ENCODE measurements around the gene SYT1.

- TF ChIP-seq, protein P1, sequence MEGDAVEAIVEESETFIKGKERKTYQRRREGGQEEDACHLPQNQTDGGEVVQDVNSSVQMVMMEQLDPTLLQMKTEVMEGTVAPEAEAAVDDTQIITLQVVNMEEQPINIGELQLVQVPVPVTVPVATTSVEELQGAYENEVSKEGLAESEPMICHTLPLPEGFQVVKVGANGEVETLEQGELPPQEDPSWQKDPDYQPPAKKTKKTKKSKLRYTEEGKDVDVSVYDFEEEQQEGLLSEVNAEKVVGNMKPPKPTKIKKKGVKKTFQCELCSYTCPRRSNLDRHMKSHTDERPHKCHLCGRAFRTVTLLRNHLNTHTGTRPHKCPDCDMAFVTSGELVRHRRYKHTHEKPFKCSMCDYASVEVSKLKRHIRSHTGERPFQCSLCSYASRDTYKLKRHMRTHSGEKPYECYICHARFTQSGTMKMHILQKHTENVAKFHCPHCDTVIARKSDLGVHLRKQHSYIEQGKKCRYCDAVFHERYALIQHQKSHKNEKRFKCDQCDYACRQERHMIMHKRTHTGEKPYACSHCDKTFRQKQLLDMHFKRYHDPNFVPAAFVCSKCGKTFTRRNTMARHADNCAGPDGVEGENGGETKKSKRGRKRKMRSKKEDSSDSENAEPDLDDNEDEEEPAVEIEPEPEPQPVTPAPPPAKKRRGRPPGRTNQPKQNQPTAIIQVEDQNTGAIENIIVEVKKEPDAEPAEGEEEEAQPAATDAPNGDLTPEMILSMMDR (IDR thresholded peaks at IDR 0.05; ENCODE audit: insufficient read depth, low read depth, low read length): no peak
- no peak for TF ChIP-seq EZH2 (IDR thresholded peaks at IDR 0.05; ENCODE audit: insufficient read depth, low read length)
Observed at GRCh38 chr12:78977304-78977867, 112.8 kb downstream of the SYT1 start.

Data from astrocyte (in vitro differentiated cells and primary cell).